Activated CD4-positive, CD25-positive, alpha-beta regulatory T cell treated with anti-CD3 and anti-CD28 coated beads, Interleukin-2, amount 50 U/mL, for 72 hours (primary cell): ENCODE measurements around the gene ETS1.

Experiments
- DNase-seq: peaks from one replicate; pipeline ENCODE4 v3.0.0; 2021

ETS1 gene

GRCh38 chr11:128479144-128479543, 108.2 kb downstream of the ETS1 start:
- DNase-seq = no peak

GRCh38 chr11:128478305-128478704, 109.1 kb downstream of the ETS1 start:
- DNase-seq = no peak

- no peak for DNase-seq
These were observed 109.5 kb downstream of the ETS1 start for GRCh38 chr11:128477811-128478210.

GRCh38 chr11:128477278-128477677, 110.1 kb downstream of the ETS1 start:
- no peak for DNase-seq

DNA sequence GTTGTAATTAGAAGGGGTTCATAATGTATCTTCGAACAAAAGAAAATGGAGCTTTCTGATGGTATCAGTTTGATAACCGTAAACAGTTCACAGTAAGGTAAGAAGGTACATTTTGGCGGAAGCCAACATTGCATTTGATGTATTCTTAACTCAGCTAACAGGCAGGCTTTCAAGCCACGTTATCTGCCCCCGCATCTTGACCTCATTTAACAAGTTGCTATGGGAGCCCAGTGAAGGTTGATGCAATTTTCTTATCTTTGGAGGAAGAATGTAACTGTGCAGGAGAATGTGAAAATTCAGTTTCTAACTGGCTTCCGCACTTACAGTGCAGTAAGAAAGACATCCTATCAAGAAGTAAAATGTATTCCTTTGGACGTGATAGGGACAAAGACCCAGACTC, 110.6 kb downstream of the ETS1 start:
- DNase-seq = no peak

DNA sequence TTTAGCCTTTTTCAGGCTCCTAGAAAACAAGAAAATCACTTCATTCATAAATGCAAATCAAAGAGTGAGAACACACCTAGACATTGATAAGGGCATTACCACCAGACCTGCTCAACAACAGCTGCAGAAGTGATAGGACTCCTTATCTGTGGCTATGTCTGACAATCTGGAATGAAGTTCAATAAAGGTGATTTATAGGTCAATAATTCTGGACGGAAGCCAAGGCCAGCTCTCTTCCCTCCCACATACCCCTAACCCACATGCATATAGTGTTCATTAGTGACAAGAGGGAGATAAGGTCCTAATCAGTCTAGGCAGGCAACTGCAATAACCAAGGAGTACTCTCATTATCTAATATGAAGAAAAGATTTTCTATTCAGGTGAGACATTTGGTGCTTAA, 111.3 kb downstream of the ETS1 start:
- DNase-seq = no peak

DNA sequence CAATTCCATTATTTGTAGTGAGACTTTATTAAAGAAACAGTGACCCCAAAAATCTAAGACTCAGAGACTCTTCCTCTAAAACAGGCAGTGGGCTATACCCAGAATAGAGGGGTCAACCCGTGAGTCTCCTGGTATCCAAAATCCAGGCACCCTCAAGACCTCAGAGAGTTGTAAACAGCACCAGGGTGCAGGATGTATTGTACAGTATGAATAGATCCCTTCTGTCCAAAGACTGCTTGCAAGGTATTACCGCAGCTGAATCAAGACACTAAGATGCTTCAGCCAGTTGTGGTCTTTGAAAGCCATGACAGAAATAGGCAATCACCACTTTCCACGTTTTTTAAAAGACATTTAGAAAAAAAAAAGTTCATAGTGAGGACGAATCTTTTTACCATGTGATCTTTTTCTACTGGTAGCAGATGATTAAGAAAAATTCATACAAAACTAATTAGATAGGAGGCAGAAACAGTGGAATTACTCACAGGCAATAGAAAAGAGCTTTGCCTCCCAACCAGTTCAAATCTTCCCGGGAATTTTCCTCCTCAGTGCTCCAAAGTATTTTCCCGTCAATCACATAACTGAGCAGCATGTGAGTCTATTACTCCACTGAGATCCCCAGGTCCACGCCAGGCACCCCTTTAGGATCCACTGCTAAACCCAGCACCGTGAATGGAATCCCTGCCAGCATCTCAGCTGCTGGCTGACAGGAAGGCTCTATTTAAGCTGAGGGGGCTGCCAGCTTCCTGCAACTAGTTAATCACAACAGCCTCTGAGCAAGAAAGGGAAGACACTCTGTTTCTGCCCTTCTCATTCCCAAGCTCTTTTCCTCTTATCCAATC, 113.1 kb downstream of the ETS1 start:
- DNase-seq = no peak

- DNase-seq = no peak
These were observed 113.7 kb downstream of the ETS1 start for GRCh38 chr11:128473636-128474035.

DNA sequence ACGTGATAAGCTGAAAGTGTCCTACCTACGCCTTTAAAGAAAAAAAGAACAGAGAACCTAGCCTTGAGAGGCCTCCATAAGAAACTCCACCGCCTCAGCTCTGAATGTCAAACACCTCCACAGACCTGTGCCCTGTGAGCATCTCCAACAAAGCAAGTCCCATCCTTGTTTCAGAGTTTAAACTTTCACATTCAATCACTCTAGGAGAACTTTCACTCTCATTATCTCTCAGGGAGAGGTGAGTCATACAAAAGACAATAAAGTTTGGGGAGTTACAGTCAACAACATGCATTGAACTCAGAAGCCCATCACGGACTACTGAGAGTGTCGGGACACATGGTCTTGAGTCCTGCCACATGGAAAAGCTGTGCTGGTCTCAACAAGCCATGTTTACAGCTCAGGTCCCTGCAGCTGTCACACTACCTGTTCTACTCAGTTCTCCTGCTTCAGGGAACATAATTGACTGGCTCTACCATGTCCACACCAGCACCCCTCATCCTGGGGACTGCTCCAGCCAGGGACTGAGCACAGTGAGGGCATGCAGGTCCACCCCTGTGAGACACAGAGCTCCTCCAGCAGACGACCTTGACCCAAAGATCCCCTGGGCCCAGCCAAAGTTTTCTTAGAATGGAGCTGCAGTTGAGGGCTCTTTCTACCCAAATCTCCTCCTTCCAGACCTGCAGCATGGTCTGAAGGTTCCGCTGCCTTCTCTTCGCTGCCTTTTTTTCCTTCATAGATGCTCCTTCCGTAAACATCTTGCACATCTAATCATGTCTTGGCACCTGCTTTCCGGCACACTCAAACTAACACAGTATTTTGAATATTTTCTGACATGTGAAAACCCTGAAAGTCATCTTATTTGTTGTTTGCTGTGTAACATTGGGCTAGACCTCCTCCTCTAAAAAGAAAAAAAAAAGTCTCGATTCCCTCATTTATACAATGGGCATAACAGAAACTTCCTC, 114.9 kb downstream of the ETS1 start:
- DNase-seq = no peak

DNA sequence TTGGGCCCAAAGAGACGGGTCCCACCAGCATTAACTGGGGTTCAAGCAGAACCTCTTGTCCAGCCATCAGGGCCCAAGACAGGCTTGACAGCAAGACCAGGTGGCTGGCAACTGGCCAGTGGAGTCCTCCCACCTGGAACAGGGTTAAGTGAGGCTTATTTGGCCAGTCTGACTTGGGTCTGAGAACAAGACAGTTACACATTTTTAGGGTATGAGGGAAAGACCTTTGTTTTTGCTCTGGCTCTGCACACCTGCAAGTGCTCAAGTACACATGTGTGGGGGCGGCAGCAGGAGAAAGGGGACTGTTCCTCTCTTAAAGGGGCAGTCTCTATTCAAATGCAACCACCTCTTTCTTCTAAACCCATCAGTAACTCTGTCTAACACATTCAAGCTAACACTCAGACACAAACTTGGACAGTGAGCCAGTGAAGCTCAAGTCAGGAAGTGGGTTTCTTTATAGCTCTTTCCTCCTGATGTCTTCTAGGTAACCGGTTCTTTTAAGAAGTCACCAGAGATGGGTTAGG, 116.2 kb downstream of the ETS1 start:
- DNase-seq = no peak

- DNase-seq = no peak
These were observed 117.3 kb downstream of the ETS1 start for GRCh38 chr11:128470081-128470480.

GRCh38 chr11:128469220-128469619, 118.1 kb downstream of the ETS1 start:
- no peak for DNase-seq

DNA sequence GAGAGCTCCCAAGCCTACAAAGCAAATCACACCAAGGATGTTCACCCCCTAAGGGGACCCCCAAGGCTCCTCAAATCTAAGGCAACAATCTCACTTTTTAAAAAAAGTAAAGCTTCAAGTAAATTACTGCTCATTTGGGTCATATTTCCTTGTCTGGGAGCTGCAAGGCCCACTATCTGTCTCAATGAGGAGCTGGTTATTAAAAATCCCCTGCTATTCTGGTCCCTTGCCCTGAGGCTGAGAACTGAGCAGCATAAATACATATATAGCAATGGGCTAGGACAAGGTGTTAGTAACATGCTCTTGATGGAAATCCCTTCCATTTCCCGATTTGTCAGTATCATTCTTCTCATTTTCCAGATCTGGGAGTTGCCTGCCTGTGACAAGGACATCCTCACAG, 119.2 kb downstream of the ETS1 start:
- DNase-seq = no peak

DNA sequence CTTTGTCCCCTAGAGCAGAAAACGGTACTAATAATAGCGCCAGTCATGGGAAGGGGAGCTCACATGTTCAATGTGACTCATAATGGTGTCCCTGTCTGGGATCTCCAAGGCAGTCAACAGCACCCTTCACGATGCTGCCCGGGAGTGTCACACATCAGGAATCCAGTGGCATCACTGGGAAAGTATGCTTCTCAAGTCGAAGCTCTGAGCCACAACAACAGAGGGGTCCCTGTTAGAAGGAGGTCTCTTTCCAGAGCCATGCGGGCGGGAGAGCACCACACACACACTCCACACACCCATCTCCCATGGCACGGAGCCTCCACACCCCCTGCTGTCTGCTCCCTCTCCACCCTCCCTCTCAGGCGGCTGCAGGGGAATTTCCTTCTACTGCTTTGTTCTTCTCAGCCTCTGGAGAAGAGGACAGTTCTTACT, 119.7 kb downstream of the ETS1 start:
- DNase-seq = no peak

- DNase-seq = no peak
These were observed 120.3 kb downstream of the ETS1 start for GRCh38 chr11:128467041-128467440.

DNA sequence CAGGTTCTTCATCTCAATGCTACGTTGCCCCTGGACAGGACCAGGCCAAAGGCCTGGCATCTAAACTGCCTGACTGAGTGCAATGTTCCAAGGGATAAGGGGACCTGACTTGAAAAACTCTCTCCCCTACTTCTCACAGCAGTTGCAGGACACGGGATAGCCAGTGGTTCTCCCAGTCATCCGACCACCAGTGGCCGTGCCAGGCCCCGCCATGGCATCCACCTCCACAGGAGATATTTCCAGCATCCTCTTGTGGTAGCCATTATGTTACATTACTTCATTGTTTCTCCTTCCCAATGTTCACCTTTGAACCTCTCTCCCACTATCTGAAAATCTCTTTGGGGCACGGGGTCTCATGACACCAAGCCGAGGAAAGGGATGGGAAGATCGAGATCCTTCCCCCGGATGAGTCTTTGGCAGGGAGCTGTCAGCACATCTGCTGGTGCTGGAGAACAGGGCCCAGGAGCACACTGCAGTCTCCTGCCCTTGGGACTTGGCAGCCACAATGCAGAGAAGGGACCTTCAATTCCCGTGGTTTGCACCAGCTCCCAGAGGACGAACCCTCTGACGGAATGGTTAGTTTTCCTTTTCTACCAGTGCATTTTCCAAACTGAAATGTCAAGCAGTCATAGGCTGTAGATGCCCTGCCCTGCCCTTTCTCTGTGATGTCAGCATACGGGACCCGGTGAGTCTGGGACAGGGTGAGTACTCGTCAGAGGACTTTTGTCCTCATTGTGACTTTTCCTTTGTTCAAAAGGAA, 121.2 kb downstream of the ETS1 start:
- no peak for DNase-seq

DNA sequence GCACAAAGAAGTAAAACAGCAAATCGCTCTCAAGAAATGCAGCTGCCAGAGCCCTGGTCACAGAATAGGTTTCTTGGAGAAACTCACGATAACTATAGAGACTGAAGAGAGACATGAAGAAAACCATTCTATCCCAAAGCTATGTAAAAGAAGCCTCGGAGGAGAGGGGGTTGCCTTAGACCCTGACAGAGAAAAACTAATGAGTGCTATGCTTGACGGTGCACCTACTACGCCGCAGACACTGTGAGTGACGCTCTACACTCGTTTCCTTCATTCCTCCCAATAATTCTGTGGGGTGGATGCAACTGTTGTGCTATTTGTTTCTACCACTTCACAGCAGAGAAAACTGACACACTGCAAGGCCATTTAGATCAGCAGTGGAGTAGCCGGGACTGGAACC, 121.8 kb downstream of the ETS1 start:
- no peak for DNase-seq

DNA sequence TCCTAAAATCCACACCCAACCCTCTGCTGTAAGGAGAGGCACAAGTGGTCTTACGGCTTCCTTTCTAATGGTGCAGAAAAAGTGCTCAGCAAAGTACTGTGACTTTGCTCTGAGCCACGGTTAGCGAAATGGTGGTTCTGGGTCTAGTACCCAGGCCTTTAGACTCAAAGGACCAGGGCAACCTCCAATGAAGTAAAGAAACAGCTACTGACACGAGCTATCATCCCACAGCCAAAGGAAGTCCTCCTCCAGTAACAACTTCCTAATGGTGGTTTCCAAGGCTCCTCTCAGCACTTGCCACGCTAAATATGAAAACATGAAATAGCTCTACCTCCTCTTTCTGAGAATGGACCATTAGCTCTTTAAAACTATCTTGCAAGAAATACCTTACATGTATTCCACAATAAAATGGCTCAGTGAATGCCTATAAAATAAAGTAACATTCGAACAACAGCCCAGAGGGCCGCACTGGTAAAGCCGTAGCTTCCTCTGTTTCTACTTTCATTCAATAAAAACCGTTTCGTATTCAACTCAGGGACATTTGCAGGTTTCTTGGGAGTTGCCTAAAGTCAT, 122.4 kb downstream of the ETS1 start:
- DNase-seq = no peak

DNA sequence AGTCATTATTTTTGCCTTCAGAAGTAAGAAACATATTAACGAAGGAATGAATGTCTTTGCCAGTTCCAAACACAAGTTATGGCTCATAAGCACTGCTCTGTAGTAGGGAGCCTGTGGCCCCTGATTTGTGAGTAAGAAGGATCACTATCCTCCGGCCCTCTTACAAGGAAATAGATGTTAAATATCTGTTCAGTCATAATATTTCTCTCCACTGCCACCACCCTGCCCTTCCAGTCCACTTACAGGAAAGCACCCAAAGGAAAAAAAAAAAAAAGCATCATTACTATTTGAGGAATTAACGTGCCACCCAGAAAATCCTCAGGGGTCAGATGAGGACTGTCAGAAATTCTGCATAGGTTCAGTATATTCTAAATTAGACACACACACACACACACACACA, 123.4 kb downstream of the ETS1 start:
- DNase-seq = no peak

GRCh38 chr11:128463371-128463829, 124.0 kb downstream of the ETS1 start:
- DNase-seq = no peak

GRCh38 chr11:128462922-128463321, 124.4 kb downstream of the ETS1 start:
- no peak for DNase-seq

DNA sequence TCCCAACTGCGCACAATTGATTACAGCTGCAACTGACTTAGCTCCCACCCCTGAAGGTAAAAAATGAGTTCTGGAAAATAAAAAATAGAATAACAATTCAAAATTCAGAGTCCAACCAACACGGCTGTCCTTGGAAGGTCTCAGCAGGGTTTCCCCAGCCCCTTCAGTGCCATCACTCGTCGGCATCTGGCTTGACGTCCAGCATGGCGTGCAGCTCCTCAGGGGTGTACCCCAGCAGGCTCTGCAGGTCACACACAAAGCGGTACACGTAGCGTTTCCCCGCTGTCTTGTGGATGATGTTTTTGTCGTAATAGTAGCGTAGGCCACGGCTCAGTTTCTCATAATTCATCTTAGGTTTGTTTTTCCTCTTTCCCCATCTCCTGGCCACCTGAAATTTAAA, 125.2 kb downstream of the ETS1 start:
- DNase-seq = no peak
